ENCODE data around the gene RRAGB.
"Not testable (repeated sequence)": the region's sequence is repeated elsewhere in the genome, so short reads cannot be mapped to it uniquely, and the experiment has no call there.

The RRAGB gene

GRCh38 chrX:55774419-55774818 lies 56.9 kb downstream of the RRAGB start:
- not testable (repeated sequence) for DNase-seq

GRCh38 chrX:55777596-55777995 lies 60.0 kb downstream of the RRAGB start:
- no peak for DNase-seq

GRCh38 chrX:55778322-55778721 lies 60.8 kb downstream of the RRAGB start:
- no peak for DNase-seq

GRCh38 chrX:55783723-55784122 lies 66.2 kb downstream of the RRAGB start:
- DNase-seq: no peak

- DNase-seq: no peak
These were observed 69.5 kb downstream of the RRAGB start for GRCh38 chrX:55787063-55787462.

- no peak for DNase-seq
These were observed 70.2 kb downstream of the RRAGB start for GRCh38 chrX:55787727-55788126.

- DNase-seq: no peak
These were observed 76.9 kb downstream of the RRAGB start for GRCh38 chrX:55794405-55794804.

- no peak for DNase-seq
These were observed 78.9 kb downstream of the RRAGB start for GRCh38 chrX:55796496-55796895.

GRCh38 chrX:55801811-55802210 lies 84.3 kb downstream of the RRAGB start:
- DNase-seq: no peak
